GM12865 (cell line): ENCODE measurements around the gene FBN3.
"Not testable (repeated sequence)": the region's sequence is repeated elsewhere in the genome, so short reads cannot be mapped to it uniquely, and the experiment has no call there.

Experiments used
- DNase-seq: peaks from one replicate; pipeline ENCODE4 v3.0.0; 2010; ENCODE audit warnings: low read depth
- H3K4me3 ChIP-seq: 2 replicates; pipeline ENCODE4 v1.5.1; 2011; ENCODE audit warnings: mild to moderate bottlenecking, low read depth, low read length, control low read depth
- CTCF ChIP-seq: IDR thresholded peaks from 2 replicates; pipeline ENCODE4 v1.5.1; 2011; ENCODE audit warnings: low read length, control low read depth, low read depth, inconsistent platforms; ENCODE audit not compliant: insufficient read depth; ENCODE audit errors: missing control alignments

Gene FBN3

GRCh38 chr19:8110931-8111330 is 38.5 kb downstream of the FBN3 start:
- no peak for TF ChIP-seq CTCF
- no peak for DNase-seq
- no peak overlapping the region for H3K4me3 ChIP-seq

DNA sequence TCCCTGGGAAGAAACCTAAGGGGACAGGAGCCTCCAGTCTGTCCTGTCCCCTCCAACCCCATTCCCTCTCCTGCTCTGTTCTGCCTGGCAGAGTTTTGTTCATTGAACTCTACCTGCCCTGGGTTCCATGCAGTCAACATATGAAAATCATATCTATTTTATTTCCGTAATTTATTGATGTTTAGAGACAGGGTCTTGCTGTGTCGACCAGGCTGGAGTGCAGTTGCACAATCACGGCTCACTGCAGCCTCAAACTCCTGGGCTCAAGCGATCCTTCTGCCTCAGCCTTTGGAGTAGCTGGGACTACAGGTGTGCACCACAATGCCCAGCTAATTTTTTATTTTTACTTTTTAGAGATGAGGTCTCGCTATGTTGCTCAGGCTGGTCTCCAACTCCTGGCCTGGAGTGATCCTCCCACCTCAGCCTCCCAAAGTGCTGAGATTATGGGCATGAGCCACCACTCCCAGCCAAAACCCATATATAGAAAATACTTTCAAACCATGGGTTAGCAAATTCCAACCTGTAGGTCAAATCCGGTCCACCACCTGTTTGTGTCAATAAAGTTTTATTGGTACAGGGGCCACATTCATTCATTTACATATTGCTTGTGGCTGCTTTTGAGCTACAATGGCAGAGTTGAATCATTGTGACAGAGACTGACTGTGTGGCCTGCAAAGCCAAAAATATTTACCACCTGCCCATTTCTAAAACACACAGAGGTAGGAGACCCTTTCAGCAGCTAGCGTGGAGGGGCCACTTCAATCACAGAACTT is 39.3 kb downstream of the FBN3 start:
- no peak for DNase-seq
- no peak for TF ChIP-seq CTCF
- no peak overlapping the region for H3K4me3 ChIP-seq

GRCh38 chr19:8109455-8109854 is 39.9 kb downstream of the FBN3 start:
- no peak for TF ChIP-seq CTCF
- H3K4me3 ChIP-seq = no peak overlapping the region
- DNase-seq = no peak

DNA sequence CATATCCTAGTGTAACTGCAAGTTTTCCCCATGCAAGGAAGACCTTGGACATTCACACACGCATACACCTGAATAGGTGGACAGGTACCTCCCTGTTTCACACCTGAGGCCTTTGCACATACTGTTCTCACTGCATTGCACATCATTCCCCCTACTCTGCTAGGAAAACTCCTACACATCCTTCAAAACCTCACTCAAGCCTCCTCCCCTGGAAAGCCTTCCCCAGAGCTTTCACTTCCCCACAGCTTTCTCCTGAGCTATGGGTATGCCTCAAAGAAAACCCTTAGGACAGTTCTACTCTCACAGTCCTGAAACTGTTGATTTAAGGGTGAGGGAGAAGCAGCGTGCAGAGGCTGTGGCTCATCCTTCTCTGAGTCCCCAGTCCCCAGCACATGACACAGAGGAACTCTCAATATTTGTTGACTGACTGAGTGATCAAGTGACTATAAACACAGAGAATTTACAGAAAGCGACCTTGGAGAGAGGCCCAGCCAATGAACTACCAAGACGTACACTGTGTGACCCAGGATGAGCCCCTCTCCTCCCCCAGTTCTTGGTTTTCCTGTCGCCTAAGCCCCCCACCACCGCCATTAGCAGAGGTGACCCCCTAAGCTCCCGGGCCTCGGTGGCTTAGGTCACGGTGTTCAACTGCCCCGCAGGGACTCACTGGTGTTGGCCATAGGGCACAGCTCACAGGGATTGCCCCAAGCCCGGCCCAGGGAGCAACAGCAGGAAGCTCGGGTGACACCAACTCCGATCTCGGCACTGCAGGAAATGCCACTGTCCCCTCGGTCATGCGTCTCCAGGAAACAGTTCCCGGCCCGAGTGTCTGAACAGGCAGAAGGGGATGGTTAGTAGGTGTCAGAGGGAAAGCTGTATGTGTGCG is 40.6 kb downstream of the FBN3 start:
- DNase-seq = no peak
- no peak overlapping the region for H3K4me3 ChIP-seq
- no peak for TF ChIP-seq CTCF

GRCh38 chr19:8107301-8107903 is 42.0 kb downstream of the FBN3 start:
- no peak overlapping the region for H3K4me3 ChIP-seq
- DNase-seq = no peak
- TF ChIP-seq CTCF = no peak

GRCh38 chr19:8105471-8105870 is 43.9 kb downstream of the FBN3 start:
- no peak for DNase-seq
- no peak for TF ChIP-seq CTCF

GRCh38 chr19:8101910-8102309 is 47.5 kb downstream of the FBN3 start:
- not testable (repeated sequence) for H3K4me3 ChIP-seq, DNase-seq

More at GRCh38 chr19:8105471-8105870, 43.9 kb downstream of the FBN3 start:
- no peak overlapping the region for H3K4me3 ChIP-seq
